Activated T-helper 1 cell treated with anti-CD3 and anti-CD28 coated beads, Interleukin-12 subunit alpha, Interleukin-12 subunit beta, Interleukin-2, Interleukin-4 antibody, amounts not matched to agents 30 ng/mL and 10 ng/mL and 1 ng/mL, durations not matched to agents 14 hours and 24 hours and 36 hours (primary cell): ENCODE data around the gene FCER1G. TPM values are rescaled to one million over a fixed set of nuclear protein-coding genes. Genes with fewer than 3 reads are reported as not detected.
A peak's percentile ranks its signal among the peaks of the same experiment; 100 is the strongest.

Experiments
- DNase-seq: peaks from one replicate; pipeline ENCODE4 v3.0.0; 2021; ENCODE audit warnings: low spot score
- H3K27ac Mint-ChIP-seq: one replicate; pipeline ENCODE4 v1.8.0; 2021; ENCODE audit warnings: mild to moderate bottlenecking, mixed read lengths
- H3K27me3 Mint-ChIP-seq: one replicate; pipeline ENCODE4 v1.8.0; 2022; ENCODE audit warnings: mild to moderate bottlenecking, moderate library complexity, mixed read lengths; ENCODE audit not compliant: insufficient read depth
- H3K36me3 Mint-ChIP-seq: one replicate; pipeline ENCODE4 v1.8.0; 2021; ENCODE audit warnings: low read depth, mixed read lengths
- H3K4me1 Mint-ChIP-seq: one replicate; pipeline ENCODE4 v1.8.0; 2021; ENCODE audit warnings: low read depth, mixed read lengths
- H3K4me3 Mint-ChIP-seq: one replicate; pipeline ENCODE4 v1.8.0; 2021; ENCODE audit warnings: mild to moderate bottlenecking, moderate library complexity, mixed read lengths
- H3K9me3 Mint-ChIP-seq: one replicate; pipeline ENCODE4 v1.8.0; 2021; ENCODE audit warnings: mixed read lengths
- intact Hi-C: fragments of 100-400 bp; cut with micrococcal nuclease; formaldehyde crosslinking; loops from one replicate; pipeline ENCODE4 v1.15.1; 2024
- total RNA-seq: library from RNA; stranded (reverse); gene quantifications from 2 replicates; pipeline ENCODE4 v1.2.3, GENCODE V29; 2022

The FCER1G gene
- total RNA-seq, 1 donor from 2014 or later = 1.5 TPM

DNA sequence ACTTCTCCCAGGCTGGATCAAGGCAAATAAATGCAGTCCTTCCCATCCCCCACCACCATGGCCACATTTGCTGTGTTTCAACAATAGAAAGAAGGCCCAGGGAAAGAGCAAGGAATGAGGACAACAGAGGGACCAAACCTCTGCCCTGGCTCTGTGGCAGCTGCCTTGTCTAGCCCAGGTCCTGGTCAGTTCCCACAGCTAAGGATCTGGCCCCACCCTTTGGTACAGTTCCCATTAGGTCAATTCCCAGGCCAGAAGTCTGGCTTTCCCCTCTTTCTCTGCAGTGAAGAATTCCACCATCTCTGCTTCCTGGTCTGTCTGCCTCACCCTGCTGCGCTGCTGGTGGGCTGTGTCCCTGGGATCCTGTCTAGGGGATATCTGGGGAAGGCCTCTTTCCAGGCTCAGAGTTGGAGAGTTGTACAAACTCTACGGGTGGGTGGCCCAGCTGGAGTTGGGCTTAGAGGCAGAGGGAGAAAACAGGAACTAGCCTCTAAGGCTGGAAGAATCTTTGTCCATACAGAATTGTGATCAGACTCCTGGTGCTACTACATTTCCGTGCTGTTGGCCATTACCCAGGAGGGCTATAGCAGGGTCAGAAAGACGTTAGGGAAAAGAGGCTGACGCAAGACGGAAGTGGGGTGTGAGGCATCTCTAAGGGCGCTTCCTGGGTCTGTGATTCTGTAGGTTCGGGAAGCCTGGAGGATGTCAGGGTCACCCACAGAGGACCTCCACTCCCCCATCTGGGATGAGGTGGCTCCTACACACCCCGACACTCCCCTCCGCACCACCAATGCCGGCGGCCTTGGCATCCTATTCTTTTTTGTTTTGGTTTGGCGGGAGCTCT lies 13.9 kb upstream of the FCER1G start:
- Mint-ChIP-seq H3K9me3 (no peaks in the 10 kb centered on the region), H3K4me1 (peaks cover 69% of the 10 kb centered on the region), H3K36me3 (peaks cover 23% of the 10 kb centered on the region), H3K4me3 (peak overlapping the region; percentile 96), H3K27me3 (no peaks in the 10 kb centered on the region), H3K27ac (peak overlapping the region; percentile 97)
- no peak for DNase-seq
- intact Hi-C loops = no loop called here

DNA sequence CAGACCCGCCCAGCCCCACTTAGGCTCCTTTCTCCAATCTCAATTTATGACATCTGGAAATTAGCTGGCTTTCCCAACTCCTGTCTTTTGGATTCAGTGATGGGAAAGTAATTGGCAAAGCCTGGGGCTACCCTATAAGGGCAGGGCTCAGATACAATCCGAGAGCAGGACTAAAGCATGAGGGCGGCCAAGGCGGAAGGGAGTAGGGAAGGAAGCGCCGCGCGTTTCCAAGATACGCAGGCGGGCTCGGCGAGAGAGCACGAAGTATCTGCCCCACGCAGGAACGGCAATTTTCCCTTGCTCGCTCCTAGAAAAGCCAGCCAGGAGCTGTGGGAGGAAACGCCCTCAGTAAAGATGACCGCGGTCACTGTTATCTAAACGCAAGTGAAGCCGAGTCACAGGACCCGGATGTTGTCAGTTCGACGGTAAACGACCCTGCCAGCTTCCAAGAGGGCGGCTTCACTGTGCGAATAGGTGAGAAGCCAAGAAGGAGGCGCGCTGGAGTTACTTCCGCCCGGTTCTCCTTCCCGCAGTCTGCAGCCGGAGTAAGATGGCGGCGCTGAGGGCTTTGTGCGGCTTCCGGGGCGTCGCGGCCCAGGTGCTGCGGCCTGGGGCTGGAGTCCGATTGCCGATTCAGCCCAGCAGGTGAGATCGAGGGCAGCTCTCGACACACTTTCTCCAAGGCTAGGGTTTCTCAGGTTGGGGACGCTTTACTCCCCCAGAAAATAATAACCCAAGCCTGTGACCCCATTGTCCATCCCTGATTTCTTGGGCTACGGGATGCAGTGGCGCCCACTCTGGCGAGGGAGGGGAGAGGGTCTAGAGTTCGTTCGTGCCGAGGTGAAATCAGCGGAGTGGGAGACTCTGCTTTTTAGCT lies 13.0 kb upstream of the FCER1G start, which contains the start of gene NDUFS2:
Gene NDUFS2 (plus strand): TSS at position 532 of the 877 bp plus-strand sequence. CDS start 19 bp downstream, at position 551.
- Mint-ChIP-seq H3K4me1 (peaks cover 77% of the 10 kb centered on the region), H3K36me3 (peaks cover 27% of the 10 kb centered on the region), H3K4me3 (peak within 1 kb of the TSS; percentile 96), H3K27me3 (no peaks in the 10 kb centered on the region), H3K9me3 (no peaks in the 10 kb centered on the region), H3K27ac (peak within 1 kb of the TSS; percentile 97)
- intact Hi-C loops = loop anchor here (1.0 to 2.0 kb wide), 7 partner anchors 10 to 112 kb away; partner anchors contain the start of genes NIT1, PFDN2, SDHC and UFC1
- DNase-seq = peak; percentile 93

DNA sequence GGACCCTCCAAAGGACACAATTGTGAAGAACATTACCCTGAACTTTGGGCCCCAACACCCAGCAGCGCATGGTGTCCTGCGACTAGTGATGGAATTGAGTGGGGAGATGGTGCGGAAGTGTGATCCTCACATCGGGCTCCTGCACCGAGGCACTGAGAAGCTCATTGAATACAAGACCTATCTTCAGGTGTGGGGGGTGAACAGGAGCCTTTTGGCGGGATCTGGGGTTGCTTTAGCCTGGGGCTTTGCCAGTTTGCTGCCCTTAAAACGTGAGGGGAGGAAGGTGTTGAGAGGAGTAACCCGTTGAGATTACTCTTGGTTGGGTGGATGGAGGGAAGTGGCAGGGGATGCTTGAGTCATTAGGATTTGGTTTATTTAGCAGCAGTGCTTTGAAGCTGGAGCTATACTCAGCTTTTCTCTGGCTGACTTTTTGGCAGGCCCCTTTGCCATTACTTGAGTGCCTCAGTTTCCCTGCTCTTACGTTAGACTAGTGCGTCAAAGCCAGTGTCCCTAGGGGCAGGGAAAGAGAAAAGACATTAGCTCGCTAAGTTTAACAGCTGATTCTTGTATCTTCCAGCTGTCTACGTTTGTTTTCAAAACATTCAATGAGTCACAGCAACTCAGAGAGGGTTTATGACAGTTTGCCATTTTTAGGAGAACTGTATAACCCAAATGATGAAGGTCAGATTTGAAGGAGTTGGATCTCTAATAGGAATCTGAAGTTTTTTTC lies 8.5 kb upstream of the FCER1G start:
- no peak overlapping the region for H3K27ac Mint-ChIP-seq
- intact Hi-C loops = no loop called here
- H3K9me3 Mint-ChIP-seq = no peaks in the 10 kb centered on the region
- H3K36me3 Mint-ChIP-seq = peaks cover 46% of the 10 kb centered on the region
- no peaks in the 10 kb centered on the region for H3K27me3 Mint-ChIP-seq
- no peak overlapping the region for H3K4me3 Mint-ChIP-seq
- peaks cover 54% of the 10 kb centered on the region for H3K4me1 Mint-ChIP-seq
- DNase-seq = no peak

DNA sequence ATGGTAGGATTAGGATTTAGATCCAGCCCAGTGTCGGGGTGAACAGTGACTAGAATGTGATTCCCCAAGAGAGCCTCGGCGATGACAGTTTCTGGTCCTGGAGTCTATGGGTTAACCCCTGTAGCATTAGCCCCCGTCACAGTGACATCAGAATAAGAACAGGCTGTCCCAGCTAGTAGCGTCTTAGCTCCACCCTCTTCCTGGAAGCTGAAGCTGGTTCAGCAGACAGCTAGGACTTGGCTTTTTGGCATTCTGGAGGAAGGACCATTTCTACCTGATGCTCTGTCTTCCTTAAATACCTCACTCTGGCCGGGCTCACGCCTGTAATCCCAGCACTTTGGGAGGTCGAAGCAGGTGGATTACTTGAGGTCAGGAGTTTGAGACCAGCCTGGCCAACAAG lies 7.9 kb upstream of the FCER1G start:
- H3K4me1 Mint-ChIP-seq = peaks cover 49% of the 10 kb centered on the region
- no peak for DNase-seq
- H3K27ac Mint-ChIP-seq = no peak overlapping the region
- no peaks in the 10 kb centered on the region for H3K27me3 Mint-ChIP-seq
- no peak overlapping the region for H3K4me3 Mint-ChIP-seq
- no peaks in the 10 kb centered on the region for H3K9me3 Mint-ChIP-seq
- peaks cover 52% of the 10 kb centered on the region for H3K36me3 Mint-ChIP-seq
- intact Hi-C loops = no loop called here

DNA sequence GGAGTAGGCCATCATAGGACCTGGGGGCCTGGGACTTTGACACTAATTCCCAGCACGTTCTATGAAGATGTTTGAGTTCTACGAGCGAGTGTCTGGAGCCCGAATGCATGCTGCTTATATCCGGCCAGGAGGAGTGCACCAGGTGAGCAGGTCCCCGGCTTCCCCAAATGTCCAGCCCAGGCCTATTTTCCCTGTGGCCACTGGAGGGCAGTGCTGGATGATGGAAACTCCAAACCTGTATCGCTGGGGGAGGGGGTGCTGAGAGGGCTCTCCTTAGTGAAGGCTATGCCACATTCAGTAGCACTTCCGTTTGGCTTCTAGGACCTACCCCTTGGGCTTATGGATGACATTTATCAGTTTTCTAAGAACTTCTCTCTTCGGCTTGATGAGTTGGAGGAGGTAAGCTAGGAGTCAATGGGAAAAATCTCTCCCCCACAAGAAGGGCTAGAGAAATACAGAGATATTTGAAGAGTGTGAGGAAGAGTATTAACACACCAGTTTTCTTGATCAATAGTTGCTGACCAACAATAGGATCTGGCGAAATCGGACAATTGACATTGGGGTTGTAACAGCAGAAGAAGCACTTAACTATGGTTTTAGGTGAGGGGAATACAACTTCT lies 5.2 kb upstream of the FCER1G start:
- peaks cover 57% of the 10 kb centered on the region for H3K36me3 Mint-ChIP-seq
- H3K27ac Mint-ChIP-seq = peak overlapping the region; percentile 60

DNA sequence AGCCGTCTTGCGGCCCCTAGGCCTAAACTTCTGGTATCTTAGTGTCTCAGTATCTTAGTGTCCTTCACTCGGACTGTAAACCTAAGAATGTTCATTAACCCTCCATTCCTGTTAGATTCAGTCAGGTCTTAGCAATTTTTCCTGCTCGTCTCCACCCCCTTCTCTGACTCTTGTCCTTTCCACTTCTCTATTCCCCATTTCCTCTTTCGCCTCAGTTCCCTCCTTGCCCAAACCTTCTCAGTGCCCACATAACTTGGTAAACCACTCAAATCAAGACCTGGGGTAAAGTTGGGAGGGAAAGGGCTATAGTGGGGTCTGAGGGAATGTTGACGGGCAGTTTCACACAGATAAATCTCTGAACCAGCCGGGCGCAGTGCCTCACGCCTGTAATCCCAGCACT lies 726 bp upstream of the FCER1G start:
- peaks cover 49% of the 10 kb centered on the region for H3K4me1 Mint-ChIP-seq
- no peak overlapping the region for H3K27ac Mint-ChIP-seq
- no peak overlapping the region for H3K4me3 Mint-ChIP-seq
- DNase-seq = no peak
- intact Hi-C loops = no loop called here
- H3K9me3 Mint-ChIP-seq = no peaks in the 10 kb centered on the region
- H3K27me3 Mint-ChIP-seq = no peaks in the 10 kb centered on the region
- H3K36me3 Mint-ChIP-seq = peaks cover 41% of the 10 kb centered on the region

More for the DNA sequence above, 5.2 kb upstream of the FCER1G start:
- no peaks in the 10 kb centered on the region for H3K27me3 Mint-ChIP-seq
- intact Hi-C loops = loop anchor here (1.0 kb wide), 2 partner anchors 15 to 81 kb away; no protein-coding TSS in a partner anchor
- peaks cover 41% of the 10 kb centered on the region for H3K4me1 Mint-ChIP-seq
- no peak overlapping the region for H3K4me3 Mint-ChIP-seq
- H3K9me3 Mint-ChIP-seq = no peaks in the 10 kb centered on the region
- peak; percentile 62 for DNase-seq

DNA sequence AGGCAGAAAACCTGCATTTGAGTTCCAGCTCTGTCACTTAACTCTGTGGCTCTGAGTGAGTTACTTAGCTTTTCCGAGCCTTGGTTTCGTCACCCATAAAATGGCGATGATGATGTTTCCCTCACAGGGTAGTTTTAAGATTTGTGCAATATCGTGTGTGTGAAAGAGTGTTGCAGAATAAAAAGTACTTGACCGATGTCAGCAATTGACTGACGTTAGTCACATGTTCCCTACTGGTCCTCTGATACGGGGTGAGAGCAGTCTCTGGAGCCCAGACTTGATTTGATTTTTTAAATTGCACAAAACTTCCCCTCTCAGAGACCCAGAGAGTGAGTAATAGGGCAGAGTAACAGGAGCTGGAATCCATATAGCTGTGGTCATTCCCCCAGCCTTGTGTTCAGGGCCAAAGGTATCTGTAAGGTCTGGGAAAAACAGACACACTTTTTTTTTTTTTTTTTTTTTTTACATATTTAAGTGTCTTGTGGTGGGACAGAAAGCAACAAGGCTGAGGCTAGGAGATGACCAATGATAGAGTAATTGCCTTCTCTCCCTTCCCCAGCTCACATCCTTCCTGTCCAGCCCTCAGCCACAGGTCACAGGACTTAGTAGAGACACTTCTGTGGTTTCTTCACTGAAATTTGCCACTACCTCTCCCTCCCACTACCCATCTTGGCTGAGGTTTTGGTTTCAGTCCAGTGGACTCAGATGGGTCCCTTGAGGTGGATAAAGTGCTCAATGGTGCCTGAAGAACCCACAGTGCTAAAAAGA lies 2.0 kb downstream of the FCER1G start:
- H3K9me3 Mint-ChIP-seq = no peaks in the 10 kb centered on the region
- peaks cover 41% of the 10 kb centered on the region for H3K4me1 Mint-ChIP-seq
- H3K36me3 Mint-ChIP-seq = peaks cover 21% of the 10 kb centered on the region
- no peak overlapping the region for H3K27ac Mint-ChIP-seq
- no peak overlapping the region for H3K4me3 Mint-ChIP-seq
- no peak for DNase-seq
- intact Hi-C loops = no loop called here
- no peaks in the 10 kb centered on the region for H3K27me3 Mint-ChIP-seq

DNA sequence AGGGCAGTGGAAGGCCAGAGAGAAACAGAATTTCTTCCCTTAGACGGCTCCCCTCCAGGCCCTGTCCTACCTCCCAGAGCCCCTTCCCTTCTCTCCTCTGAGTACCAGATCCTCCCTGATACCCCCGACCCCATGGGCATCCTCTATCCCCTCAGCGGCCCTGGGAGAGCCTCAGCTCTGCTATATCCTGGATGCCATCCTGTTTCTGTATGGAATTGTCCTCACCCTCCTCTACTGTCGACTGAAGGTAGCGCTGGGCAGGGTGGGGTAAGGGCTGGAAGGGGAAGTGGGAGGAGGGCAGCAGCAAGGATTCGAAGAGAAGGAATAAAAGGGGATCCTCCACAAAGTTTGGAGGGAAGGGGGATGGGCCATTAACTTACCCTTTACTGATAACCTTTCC lies 2.7 kb downstream of the FCER1G start:
- peaks cover 19% of the 10 kb centered on the region for H3K36me3 Mint-ChIP-seq
- H3K4me1 Mint-ChIP-seq = peaks cover 41% of the 10 kb centered on the region
- intact Hi-C loops = no loop called here
- no peak overlapping the region for H3K4me3 Mint-ChIP-seq
- H3K27ac Mint-ChIP-seq = no peak overlapping the region
- no peak for DNase-seq
- no peaks in the 10 kb centered on the region for H3K9me3 Mint-ChIP-seq
- no peaks in the 10 kb centered on the region for H3K27me3 Mint-ChIP-seq

DNA sequence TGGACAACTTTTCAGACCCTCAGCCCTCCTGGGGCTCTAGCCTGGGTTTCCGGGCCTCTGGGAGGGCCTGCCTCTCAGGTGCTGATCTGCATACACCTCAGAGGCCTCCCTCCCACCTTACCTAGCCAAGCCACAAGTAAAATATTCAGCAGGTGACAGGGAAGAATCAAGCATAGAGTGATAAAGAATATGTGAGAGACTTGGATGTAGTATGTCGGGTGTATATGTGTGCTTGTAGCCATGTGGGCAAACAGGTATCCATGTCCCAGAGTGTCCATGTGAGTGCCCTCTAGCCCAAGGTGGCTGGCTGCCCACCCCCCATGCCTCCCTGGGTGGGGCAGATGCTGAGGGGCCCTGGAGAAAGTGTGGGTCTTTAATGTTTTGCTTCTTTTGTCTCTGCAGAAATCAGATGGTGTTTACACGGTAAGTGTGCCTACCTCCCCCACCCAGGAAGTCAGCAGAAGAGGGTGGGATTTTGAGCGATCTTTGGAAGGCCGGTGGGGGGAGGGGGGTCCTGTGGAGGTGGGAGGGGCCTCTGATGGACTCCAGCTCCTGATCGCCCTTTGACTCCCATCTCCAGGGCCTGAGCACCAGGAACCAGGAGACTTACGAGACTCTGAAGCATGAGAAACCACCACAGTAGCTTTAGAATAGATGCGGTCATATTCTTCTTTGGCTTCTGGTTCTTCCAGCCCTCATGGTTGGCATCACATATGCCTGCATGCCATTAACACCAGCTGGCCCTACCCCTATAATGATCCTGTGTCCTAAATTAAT lies 3.4 kb downstream of the FCER1G start:
- Mint-ChIP-seq H3K9me3 (no peaks in the 10 kb centered on the region), H3K27ac (no peak overlapping the region), H3K4me3 (no peak overlapping the region), H3K27me3 (peaks cover 2% of the 10 kb centered on the region), H3K4me1 (peaks cover 41% of the 10 kb centered on the region), H3K36me3 (peaks cover 14% of the 10 kb centered on the region)
- DNase-seq = no peak
- intact Hi-C loops = no loop called here

DNA sequence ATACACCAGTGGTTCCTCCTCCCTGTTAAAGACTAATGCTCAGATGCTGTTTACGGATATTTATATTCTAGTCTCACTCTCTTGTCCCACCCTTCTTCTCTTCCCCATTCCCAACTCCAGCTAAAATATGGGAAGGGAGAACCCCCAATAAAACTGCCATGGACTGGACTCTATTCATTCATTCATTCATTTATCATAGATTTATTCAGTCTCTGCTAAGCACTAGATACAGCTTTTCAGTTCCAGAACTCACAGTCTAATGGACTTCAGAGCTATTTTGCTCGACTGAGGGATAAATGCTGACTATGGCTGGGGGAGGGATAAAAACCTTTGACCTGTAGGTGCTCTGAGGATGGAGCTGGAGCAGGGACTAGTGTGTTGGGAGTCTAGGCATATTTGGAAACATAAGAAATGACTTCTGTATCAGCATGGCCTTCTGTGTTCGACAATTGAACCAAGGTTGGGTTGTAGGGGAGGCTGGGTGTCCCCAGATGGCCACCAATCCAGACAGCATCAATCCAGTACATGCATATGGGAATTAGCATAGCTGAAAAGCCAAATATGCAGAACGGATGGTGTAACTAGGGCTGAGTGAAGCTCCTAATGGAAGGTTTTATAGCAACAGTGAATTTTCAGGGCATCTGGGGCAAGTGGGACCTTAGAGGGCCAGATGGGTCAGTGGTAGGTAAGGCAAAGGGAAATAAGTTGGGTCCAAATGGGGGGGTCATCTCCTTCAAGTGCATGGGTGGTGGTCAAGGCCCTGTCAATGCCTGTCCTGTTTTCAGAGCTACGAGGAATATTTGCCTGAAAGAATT lies 4.2 kb downstream of the FCER1G start:
- Mint-ChIP-seq H3K4me1 (peaks cover 37% of the 10 kb centered on the region), H3K27ac (no peak overlapping the region), H3K9me3 (no peaks in the 10 kb centered on the region), H3K27me3 (peaks cover 3% of the 10 kb centered on the region), H3K36me3 (peaks cover 7% of the 10 kb centered on the region), H3K4me3 (no peak overlapping the region)
- DNase-seq = no peak
- intact Hi-C loops = no loop called here
